Measurements from ENCODE around the gene RAPSN.
A peak's percentile ranks its signal among the peaks of the same experiment; 100 is the strongest.

RAPSN gene

GRCh38 chr11:47434011-47434786, 14.7 kb downstream of the RAPSN start:
- peak in 18 of 51 donors; percentile 4 to 51 (median 21) for DNase-seq

GRCh38 chr11:47433157-47433556, 15.8 kb downstream of the RAPSN start:
- DNase-seq, result no peak

GRCh38 chr11:47431356-47432083, 17.4 kb downstream of the RAPSN start:
- DNase-seq, result no peak

- no peak for DNase-seq
Observed at GRCh38 chr11:47430524-47430923, 18.4 kb downstream of the RAPSN start.

GRCh38 chr11:47426062-47426956, 22.6 kb downstream of the RAPSN start, which contains the start of gene PSMC3:
PSMC3 (minus strand) TSS chr11:47426439; CDS start chr11:47426279, 160 bp downstream.
- DNase-seq, result peak; percentile 78 to 98 (median 95)

GRCh38 chr11:47425611-47426010, 23.3 kb downstream of the RAPSN start:
- DNase-seq, result no peak

GRCh38 chr11:47418454-47419259, 30.3 kb downstream of the RAPSN start:
- DNase-seq, result no peak

GRCh38 chr11:47417712-47418111, 31.2 kb downstream of the RAPSN start:
- no peak for DNase-seq

- DNase-seq, result peak in 11 of 51 donors; percentile 14 to 70 (median 32)
Observed at GRCh38 chr11:47415949-47416472, 32.9 kb downstream of the RAPSN start.

- no peak for DNase-seq
Observed at GRCh38 chr11:47415091-47415854, 33.7 kb downstream of the RAPSN start.

GRCh38 chr11:47414685-47415070, 34.3 kb downstream of the RAPSN start:
- DNase-seq, result no peak

GRCh38 chr11:47413908-47414684, 34.8 kb downstream of the RAPSN start:
- DNase-seq, result peak in 1 of 51 donors; percentile 39

GRCh38 chr11:47413351-47413750, 35.6 kb downstream of the RAPSN start:
- DNase-seq, result no peak

- DNase-seq, result peak in 20 of 51 donors; percentile 19 to 64 (median 46)
Observed at GRCh38 chr11:47411884-47412746, 36.8 kb downstream of the RAPSN start.

GRCh38 chr11:47410370-47411264, 38.3 kb downstream of the RAPSN start:
- no peak for DNase-seq

- DNase-seq, result no peak
Observed at GRCh38 chr11:47409440-47410369, 39.2 kb downstream of the RAPSN start.

All from hypothalamus (tissue), 51 donors.